NCI-H2196 (cell line): ENCODE data around the gene NT5DC2.
"Not testable (repeated sequence)": the region's sequence is repeated elsewhere in the genome, so short reads cannot be mapped to it uniquely, and the experiment has no call there.

Experiments
- DNase-seq: peaks from one replicate; lab custom pipeline; 2025; ENCODE audit not compliant: unreplicated experiment; lab: John Stamatoyannopoulos, UW

The NT5DC2 gene

DNA sequence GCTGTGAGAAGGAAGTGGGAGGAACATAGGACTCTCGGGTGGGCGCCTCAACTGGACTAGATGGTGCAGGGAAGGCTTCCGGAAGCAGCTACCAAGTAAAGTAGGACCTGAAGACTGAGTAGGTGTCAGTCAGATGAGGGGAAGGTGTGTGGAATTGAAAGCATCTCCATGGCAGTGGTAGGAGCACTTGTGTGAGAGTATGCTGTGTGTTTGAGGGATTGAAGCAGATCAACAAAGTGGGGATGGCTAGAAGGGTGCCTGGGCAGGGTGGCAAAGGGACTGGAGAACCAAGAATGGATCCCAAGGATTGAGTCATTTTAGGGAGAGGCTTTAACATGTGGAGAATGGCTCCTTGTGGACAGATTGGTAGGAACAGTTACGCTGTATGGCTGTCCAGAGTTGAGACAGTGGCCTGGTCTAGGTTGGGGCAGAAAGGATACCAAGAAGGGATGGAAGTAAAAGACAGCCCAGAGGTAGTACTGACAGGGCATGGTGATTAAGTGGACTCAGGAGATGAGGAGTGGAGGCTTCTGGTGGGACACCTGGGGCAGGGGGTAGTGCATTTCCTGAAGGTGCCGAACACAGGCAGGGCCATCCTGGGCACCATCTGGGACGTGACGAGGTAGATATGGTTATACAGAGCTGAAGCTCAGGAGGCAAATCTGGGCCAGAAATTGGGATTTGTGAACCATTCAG is 4.2 kb upstream of the NT5DC2 start:
- no peak for DNase-seq

DNA sequence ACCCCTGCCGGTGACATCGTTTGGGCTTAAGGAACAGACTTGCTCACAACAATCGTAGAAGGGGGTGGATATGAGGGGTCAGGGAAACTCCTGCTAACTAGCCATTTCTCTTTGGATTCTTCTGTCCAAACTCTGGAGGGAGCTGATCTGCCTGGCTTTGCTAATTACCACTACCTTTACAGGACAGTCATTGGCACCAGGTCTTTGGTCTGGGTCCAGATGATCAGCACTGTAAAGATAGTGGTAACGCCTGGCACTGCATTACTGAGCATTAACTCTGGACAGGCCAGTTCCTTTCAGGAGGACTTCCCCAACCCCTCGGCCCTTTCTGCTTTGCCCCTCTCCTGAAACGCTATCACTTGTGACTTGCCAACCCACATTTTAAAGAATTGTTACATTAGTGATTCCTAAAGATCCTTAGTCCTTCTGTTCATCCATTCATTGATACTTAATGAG is 3.5 kb upstream of the NT5DC2 start:
- no peak for DNase-seq

DNA sequence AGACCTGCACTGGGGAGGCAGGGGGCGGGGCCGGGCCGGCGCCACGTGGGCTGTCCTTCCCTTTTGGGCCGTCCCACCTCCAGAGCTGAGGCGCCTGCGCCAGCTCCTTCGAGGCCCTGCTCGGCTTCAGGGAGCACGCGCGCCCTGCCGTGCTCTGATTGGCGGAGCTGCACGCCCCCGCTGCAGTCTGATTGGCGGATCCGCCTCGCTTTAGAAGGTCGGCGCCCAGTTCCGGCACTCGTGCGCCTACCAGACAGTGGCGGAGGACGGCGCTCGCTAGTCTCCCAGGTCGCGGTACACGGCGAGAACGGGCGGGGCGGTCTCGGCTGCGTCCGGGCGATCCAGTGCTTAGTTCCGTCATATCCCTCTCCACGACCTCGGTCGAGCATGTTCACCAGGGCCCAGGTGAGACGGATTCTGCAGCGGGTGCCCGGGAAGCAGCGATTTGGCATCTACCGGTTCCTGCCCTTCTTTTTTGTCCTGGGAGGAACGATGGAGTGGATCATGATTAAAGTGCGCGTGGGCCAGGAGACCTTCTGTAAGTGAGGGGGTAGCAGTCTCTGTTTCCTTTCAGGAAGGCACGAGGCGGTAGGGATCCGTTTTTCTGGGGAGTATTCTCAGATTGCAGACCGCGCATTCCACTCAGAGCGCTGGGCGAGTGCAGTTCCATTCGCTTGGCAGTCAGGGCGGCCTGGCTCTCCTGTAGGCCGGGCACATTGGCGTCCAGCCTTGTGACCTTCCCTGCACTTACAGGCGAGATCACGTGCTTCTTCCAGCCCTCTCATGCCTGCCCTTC is 2.9 kb upstream of the NT5DC2 start, which contains the start of gene UQCC5:
Gene UQCC5, plus strand, starts transcription at position 237 of the 796 bp plus-strand sequence. Its CDS starts 151 bp downstream, at position 388.
- DNase-seq = peak; percentile 89

DNA sequence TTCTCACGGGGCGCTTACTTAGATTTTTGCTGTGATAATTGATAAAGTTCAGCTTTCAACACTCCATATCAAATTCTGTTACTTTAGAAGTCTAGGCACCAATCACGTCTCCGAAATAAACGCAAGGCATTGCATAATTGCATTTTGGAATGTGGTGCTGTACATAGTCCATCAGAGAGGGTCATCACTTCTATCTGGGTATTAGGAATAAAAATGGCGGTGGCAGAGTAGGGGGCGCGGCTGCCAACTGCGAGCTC is 2.4 kb upstream of the NT5DC2 start:
- DNase-seq = no peak

DNA sequence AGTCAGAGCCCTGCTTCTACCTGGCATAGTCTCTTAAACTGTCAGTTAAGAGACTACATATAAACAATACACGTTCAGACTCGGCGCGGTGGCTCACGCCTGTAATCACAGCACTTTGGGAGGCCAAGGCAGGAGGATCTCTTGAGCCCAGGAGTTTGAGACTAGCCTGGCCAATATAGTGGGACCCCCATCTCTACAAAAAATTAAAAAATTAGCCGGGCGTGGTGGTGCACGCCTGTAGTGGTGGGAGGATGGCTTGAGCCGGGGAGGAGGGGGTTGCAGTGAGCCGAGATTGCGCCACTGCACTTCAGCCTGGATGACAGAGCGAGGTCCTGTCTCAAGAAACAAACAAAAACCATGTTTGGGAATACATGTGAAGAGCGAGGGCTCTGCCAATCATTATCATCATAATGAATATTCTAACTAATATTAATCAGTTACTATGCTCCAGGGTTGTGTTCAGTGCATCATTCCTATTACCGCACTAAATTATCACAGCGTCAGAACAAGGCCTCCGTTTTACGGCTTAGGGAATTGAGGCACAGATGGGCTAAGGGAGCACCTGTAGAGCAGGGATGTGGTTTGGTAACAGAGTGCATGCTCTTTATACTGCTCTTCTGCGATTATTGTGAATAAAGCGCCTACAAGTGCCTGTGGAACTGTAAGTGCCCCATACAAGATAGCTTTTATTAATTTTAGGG is 1.9 kb upstream of the NT5DC2 start:
- no peak for DNase-seq

DNA sequence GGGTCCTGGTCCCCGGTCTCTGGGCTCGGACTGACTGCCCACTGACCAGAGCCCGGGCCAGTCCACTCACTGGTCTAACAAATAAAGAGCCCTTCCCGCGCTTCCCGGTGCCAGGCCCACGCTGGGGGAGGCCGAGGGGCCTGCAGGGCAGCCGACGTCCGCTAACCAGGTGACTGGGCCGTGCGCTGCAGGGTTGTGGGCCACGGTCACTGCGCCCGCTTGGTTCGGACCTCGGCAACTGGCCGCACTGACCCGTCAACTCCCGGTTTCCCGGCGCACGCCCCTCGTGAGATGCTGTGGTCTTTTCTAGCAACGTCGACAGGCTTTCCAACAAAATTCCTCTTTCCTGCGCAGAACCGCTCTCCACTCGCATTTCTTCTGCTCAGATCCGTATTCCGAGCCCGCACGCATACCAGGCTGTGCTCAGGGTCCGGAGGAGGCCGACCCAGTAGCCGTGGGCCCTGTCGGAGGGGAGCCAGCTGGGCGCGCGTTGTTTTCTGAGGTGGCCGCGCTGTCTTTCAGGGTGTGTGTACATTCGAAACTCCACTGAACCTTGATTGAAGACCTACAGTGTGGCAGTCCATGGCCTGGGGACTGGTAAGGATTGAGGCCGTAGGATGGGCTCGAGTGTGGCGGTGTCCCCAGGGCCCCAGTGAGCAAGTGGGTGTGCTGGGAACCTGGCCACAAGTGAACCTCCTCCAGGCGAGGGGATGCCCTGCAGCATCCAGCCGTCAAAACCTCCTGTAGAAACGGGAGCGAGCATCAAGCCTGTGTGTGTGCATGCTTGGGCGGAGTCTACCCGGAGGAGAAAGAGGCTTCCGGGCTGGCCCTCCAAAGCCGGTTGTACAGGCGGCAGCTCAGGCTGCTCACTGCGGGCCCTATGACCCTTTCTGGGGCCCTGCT is 875 bp upstream of the NT5DC2 start:
- peak; percentile 37 for DNase-seq

DNA sequence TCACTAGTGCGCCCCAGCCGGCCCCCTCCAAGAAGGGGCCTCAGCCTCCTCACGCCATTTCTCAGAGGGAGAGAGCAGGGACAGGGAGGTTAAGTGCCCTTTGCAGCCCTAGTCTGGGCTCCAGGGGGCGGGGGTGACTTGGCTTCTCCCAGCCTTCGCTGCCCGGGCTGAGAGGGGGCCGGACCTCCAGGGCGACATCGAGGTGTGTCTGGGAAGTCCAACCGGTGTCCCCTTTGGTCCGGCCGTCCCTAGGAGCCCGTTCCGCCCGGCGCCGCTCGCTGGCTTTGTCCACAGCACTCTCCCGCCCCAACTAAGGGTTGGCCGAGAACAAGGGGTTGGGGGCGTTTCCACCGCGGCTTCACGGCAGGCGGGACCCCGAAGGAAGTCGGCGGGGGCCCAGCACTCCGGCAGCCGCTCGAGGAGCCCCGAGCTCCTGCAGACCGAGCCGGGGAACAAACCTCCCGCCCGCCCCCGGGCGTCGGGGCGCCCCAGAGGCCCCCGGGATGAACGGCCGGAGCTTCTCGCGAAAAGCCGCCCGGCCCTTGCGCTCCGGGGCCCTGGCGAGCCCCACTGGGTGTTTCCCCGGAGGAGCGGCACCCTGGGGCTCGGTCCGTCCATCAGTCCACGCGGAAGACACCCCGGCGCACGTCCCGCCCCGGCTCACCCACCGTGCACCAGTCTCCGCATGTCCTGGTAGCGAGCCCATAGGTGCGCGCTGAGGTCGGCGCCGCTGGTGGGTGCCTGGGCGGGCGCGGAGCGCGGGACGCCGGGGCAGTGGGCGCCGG is 627 bp downstream of the NT5DC2 start:
- DNase-seq = no peak

DNA sequence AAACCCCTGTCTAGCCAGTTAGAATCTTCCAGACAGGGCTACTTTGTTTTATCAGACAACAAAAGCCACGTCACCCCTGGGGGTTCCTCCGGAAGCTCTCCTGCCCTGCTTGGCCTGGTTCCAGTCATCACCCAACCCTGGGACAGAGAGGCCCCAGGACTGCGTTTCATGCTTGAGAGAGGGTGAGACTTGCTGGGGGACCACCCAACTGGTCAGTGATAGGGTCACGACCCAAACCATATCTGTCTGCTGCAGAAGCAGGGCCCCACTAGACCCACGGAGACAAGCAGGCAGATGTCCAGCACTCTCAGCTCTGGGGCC is 1.2 kb downstream of the NT5DC2 start:
- DNase-seq = no peak

DNA sequence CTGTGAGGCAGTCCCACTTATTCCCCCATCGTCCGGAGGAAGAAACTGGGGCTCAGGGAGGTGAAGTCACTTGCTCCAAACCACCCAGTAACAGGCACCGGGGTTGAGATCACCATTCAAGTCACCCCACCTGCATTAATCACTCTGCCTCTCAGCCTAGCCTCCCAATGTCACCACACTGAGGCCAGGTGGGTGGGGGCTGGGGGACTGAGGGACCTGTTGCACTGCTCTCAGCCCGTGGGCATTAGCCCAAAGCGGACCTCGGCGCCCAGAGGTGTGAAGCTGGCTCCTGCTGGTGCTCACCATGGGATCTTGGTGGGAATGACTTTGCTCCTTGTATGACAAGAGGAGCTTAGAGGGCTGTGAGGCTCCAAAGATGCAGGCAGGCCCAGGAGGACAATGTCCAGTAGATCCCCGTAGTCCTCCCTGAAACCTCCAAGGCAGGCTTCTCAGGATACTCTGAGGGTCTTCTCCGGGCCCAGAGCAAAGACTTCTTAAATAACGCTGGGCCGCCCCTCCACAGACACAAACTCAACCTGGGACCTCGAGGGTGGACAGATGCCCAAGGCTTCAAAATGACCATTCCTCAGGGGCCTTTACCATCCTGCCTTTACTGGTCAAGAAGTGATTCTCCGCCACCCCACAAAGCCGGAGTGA is 1.7 kb downstream of the NT5DC2 start:
- DNase-seq = no peak

DNA sequence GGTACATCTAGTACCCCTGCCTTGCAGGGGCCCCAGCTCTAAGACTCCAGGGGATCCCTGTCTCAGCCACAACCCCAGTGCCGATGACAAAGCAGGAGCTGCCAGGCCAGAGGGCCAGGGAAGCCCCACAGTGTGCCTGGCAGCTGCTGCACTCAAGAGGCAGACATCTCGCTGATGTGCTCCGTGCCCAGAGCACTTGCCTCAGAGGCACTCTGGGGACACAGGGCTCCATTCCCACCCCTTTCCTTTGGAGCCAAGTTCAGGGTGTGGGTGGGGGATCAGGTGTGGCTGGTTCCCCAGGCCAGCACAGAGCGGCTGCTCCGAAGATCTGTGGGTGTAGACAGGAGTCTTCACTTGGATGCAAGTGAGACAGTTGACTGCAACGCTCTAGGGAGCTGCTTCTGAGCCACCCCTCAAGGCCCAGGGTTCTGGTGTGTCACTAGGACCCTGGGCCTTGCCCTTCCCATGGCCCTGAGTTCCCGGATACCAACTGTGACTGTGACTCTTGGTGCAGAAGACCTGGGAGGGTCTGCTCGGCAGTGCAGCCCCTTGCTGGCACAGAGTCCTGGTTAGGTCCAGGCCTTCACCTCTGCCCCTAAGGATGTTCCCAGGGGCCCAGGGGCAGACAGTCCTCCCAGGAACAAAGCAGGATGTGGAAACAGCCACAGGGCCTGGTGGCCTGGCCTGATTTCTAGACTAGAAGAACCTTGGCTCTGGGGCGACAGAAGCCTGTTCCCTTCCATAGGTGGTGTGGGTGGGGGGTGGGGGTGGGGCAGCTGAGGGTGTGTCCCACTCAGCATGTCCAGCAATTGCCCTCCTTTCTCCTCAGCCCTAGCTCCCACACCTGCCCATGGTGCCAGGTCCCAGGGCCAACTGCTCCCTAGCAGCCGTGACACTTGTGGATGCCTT is 2.5 kb downstream of the NT5DC2 start:
- no peak for DNase-seq

DNA sequence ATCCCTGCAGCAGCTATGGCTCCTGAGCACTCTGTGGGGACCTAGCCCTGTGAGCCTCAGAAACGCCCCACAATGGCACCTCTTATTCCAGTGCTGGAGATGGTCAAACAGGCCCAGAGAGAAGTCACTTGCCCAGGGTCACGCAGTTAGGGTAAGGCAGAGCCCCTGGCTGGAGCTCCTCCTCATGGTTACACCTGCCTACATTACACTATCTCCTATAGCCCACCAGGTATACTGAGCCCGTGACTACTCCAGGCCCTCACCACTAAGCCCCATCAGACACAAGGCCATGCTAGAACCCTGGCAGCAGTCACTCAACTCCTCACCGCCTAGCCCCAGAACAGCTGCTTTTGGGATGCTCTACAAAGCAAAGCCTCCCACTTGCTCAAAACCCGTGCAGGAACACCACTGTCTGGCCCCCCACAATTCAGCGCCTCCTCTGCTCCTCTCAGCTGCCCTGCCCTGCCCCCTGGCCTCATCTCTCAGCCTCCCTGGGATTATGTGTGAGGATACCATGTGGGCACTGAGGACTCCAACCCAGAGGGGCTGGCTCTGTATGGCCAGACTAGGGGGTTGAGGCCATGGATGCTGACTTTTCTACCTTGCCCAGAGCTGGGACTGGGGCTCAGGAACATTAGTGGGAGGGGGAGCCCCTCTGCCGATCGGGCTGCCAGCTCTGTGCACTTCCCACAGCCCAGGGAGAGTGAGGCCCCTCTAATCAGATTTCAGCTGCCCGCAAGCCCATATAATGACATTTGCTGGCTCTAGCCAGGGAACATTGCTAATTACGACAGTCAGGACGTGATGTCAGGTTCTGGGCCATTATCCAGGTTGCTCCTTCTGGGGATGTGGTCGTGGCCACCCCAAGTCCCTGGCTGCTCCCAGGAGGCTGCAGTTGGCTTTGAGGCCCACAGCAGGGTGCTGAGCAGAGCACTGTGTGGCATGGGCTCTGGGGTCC is 4.0 kb downstream of the NT5DC2 start:
- no peak for DNase-seq

DNA sequence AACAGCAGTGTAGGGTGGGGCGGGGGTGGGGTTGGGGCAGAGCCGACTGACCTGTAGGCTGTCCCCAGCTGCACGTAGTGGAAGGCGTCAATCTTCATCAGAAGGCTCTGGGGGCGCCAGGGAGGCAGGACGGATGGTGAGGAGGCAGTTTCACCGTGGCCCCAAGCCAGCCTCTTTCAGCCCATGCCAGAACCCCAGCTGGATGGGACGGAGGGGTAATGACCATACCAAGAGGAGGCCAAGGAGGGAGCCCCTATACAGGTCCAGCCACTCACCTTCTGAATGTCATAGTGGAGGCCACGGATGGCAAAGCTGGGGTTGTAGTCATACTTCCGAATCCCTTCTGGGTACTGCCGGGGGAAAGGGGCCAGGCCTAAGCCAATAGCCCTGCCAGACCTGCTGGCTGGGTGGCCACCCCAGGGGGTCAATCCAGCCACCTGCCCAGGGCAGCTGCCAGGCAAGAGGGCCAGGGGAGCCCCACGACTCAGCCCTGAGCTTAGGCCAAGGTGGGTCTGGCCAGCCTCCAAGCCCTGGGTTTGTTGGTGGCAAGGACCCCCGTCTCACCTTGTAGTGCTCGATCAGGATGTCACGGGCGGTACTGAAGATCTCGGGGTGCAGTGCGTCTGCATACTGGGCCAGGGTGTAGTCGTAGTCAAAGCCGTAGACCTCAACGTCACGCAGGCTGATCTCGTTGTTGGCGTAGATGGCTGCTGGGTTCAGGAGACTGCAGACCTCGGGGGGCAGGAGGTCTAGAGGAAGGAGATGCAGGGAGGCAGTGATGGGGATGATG is 4.9 kb downstream of the NT5DC2 start:
- DNase-seq = no peak

DNA sequence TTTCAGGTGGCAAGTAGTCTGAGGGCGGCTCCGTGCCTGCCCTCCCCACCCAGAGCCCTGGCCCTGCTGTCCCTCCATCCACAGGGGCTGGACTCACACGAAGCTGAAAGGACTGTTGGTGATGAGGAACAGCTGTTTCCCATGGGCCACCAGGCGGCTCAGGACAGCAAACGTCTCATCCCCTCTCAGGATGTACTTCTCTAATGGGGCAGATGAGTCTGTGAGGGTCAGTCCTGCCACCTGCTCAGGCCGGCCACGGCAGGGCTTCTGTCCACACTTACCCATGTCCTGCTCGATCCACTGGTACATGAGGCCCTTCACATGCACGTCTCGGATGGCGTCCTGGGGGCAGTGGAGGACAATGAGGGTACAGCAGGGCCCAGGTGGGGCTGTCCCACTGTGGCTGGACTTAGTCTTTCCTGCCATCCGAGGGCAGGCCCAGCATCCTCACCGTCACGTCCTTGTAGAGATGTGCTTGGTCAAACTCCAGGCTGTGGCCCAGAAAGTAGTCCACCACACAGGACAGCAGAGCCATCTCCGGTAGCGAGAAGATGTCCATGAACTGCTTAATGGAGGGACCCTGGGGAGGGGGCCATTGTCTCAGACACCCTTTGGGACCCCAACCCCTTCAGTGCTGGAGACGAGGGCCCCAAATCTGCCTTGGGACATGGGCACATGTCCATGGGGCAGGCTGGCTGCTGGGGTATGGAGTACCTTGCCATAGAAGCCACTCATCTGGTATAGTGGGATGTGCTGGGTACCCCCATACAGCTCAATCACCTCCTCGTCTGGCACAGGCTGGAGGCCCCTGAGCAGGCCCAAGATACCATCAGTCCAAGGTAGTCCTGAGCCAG is 5.7 kb downstream of the NT5DC2 start:
- no peak for DNase-seq

DNA sequence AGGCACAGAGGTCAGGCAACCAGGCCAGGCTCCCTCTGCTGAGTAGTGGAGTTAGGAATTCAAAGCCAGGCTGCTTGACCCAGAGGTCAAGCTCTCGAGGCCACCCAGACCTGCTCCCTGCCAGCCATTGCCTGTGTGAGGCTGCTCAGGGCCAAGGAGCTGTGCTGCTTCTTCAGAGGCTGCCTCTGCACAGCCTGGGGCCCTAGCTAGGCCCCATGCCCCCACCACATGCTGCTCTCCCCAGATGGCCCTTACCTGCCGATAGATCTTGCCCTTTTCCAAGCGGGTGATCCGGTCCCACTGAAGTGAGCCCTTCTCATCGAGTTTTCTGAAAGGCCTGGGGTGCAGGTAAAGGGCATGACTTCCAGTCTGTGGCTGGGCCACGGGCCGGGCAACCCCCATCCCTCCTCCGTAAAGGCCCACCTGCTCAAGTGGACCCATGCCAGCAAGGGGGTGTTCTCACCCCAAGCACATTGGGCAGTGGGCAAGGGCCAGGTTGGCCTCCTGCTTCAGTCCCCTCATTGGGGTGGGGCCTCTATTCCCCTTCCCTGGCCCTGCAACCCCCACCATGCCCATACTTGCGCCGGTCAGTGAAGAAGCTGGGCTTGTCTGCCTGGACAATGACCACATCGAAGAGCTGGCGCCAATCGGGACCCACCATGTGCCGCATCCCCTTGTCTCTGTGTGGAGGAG is 6.5 kb downstream of the NT5DC2 start:
- no peak for DNase-seq

DNA sequence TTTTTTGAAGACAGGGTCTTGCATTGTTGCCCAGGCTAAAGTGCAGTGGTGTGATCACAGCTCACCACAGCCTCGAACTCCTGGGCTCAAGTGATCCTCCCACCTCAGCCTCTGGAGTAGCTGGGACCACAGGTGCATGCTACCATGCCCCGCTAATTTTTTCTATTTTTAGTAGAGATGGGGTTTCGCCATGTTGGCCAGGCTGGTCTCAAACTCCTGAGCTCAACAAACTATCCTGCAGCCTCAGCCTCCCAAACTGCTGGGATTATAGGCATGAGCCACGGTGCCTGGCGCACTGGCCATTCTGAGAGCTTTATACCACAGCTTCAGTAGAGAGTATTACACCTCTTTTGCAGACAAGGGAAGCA is 7.0 kb downstream of the NT5DC2 start:
- not testable (repeated sequence) for DNase-seq
